ENCODE data around the gene TUNAR.

The TUNAR gene

GRCh38 chr14:95872777-95873176 lies 3.9 kb upstream of the TUNAR start:
- H3K4me1 Mint-ChIP-seq: peaks cover 6% of the 10 kb centered on the region
- H3K27me3 Mint-ChIP-seq (ENCODE audit: low read depth): peaks cover 76% of the 10 kb centered on the region
- no peaks in the 10 kb centered on the region for H3K9me3 Mint-ChIP-seq
- no peaks in the 10 kb centered on the region for H3K36me3 Mint-ChIP-seq (ENCODE audit: low read depth)
- no peak for TF ChIP-seq CTCF (IDR thresholded peaks at IDR 0.05; ENCODE audit: unreplicated experiment in 3 of 3)
- H3K27ac Mint-ChIP-seq: no peak overlapping the region
- no peak overlapping the region for H3K4me3 Mint-ChIP-seq

- Mint-ChIP-seq H3K4me1 (peaks cover 7% of the 10 kb centered on the region), H3K27ac (no peak overlapping the region), H3K27me3 (ENCODE audit: low read depth) (peaks cover 94% of the 10 kb centered on the region), H3K36me3 (ENCODE audit: low read depth) (no peaks in the 10 kb centered on the region), H3K9me3 (no peaks in the 10 kb centered on the region), H3K4me3 (peak overlapping the region; percentile 77 to 84 (median 79))
- TF ChIP-seq CTCF (IDR thresholded peaks at IDR 0.05; ENCODE audit: unreplicated experiment in 3 of 3): no peak
Measured at GRCh38 chr14:95875831-95876760, 536 bp upstream of the TUNAR start.

GRCh38 chr14:95877633-95878032 lies 1.0 kb downstream of the TUNAR start:
- peaks cover 91% of the 10 kb centered on the region for H3K27me3 Mint-ChIP-seq (ENCODE audit: low read depth)
- TF ChIP-seq CTCF (IDR thresholded peaks at IDR 0.05; ENCODE audit: unreplicated experiment in 3 of 3): no peak
- H3K27ac Mint-ChIP-seq: no peak overlapping the region
- H3K4me3 Mint-ChIP-seq: peak overlapping the region; percentile 61 to 75 (median 72)
- H3K36me3 Mint-ChIP-seq (ENCODE audit: low read depth): no peaks in the 10 kb centered on the region
- peaks cover 7% of the 10 kb centered on the region for H3K4me1 Mint-ChIP-seq
- H3K9me3 Mint-ChIP-seq: no peaks in the 10 kb centered on the region

- Mint-ChIP-seq H3K4me1 (no peaks in the 10 kb centered on the region), H3K36me3 (ENCODE audit: low read depth) (no peaks in the 10 kb centered on the region), H3K4me3 (no peak overlapping the region), H3K27me3 (ENCODE audit: low read depth) (peaks cover 64% of the 10 kb centered on the region), H3K27ac (no peak overlapping the region), H3K9me3 (no peaks in the 10 kb centered on the region)
- TF ChIP-seq CTCF (IDR thresholded peaks at IDR 0.05; ENCODE audit: unreplicated experiment in 3 of 3): no peak
Measured at GRCh38 chr14:95884377-95884776, 7.7 kb downstream of the TUNAR start.

GRCh38 chr14:95885278-95885677 lies 8.6 kb downstream of the TUNAR start:
- Mint-ChIP-seq H3K4me1 (no peaks in the 10 kb centered on the region), H3K9me3 (no peaks in the 10 kb centered on the region)
- no peak for TF ChIP-seq CTCF (IDR thresholded peaks at IDR 0.05; ENCODE audit: unreplicated experiment in 3 of 3)

GRCh38 chr14:95885866-95886265 lies 9.2 kb downstream of the TUNAR start:
- no peak for TF ChIP-seq CTCF (IDR thresholded peaks at IDR 0.05; ENCODE audit: unreplicated experiment in 3 of 3)
- no peaks in the 10 kb centered on the region for H3K4me1 Mint-ChIP-seq
- H3K36me3 Mint-ChIP-seq (ENCODE audit: low read depth): no peaks in the 10 kb centered on the region
- H3K4me3 Mint-ChIP-seq: no peak overlapping the region
- H3K27me3 Mint-ChIP-seq (ENCODE audit: low read depth): peaks cover 54% of the 10 kb centered on the region
- H3K27ac Mint-ChIP-seq: no peak overlapping the region
- no peaks in the 10 kb centered on the region for H3K9me3 Mint-ChIP-seq

More at GRCh38 chr14:95885278-95885677, 8.6 kb downstream of the TUNAR start:
- Mint-ChIP-seq H3K27me3 (ENCODE audit: low read depth) (peaks cover 57% of the 10 kb centered on the region), H3K4me3 (no peak overlapping the region), H3K27ac (no peak overlapping the region), H3K36me3 (ENCODE audit: low read depth) (no peaks in the 10 kb centered on the region)

All from nephron (organoid).